COLO829 (cell line): Measurements from ENCODE around the gene C13orf46.

Experiments used
- DNase-seq: peaks from one replicate; pipeline ENCODE4 v3.0.0; 2012; ENCODE audit warnings: low spot score

Gene C13orf46

DNA sequence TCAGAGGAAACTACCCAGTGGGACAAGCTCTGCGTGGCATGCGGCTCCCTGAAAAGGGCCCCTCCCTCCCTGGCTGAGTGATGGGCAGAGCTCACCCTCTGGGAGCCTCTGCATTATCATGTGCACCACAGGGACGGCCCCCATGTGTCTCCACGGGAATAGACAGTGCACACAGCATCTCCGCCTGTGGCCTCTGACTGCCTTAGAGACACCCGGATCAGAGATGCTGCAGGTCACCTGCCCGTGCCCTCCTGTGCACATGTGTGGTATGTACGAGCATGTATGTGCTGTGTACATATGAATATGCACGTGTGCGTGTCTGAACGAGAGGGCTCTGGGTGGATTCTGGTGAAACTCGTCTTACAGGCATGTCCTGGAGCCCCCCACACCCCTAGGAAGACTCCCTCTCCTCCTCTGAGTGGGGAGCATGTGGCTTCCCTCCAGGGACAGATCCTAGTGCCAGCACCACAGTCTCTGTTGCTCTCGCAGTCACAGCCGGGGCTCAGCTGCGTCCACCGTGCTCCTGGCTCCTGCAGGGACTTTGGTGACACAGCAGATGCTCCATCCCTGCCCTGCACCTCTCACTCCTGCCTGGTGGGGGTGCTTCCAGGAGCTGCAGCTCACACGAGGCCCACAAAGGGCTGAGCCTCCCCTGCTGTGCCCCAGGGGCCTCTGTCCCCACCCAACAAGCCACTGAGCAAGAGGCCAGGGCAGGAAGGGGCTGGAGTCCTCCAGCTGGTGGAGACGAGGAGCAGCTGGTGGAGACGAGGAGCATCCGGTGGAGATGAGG, 19.6 kb downstream of the C13orf46 start:
- DNase-seq: no peak

DNA sequence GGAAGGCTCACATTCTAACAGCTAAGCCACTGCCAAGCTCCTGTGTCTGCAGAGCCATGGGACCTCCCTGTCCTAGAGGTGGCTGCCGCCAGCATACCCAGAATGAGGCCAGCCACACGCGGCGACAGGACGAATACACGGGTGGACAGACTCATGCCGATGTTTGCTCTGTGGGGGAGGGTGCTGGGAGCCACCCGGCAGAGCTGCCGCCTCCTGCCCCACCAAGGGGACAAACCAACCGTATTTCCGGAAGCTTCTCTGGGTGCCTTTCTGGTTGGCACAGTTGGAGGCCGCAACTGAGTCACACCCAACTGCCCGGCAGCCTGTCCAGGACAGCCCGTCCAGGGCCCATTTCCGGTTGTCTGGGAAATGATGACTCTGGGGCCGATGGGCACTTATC, 20.3 kb downstream of the C13orf46 start:
- DNase-seq: no peak

DNA sequence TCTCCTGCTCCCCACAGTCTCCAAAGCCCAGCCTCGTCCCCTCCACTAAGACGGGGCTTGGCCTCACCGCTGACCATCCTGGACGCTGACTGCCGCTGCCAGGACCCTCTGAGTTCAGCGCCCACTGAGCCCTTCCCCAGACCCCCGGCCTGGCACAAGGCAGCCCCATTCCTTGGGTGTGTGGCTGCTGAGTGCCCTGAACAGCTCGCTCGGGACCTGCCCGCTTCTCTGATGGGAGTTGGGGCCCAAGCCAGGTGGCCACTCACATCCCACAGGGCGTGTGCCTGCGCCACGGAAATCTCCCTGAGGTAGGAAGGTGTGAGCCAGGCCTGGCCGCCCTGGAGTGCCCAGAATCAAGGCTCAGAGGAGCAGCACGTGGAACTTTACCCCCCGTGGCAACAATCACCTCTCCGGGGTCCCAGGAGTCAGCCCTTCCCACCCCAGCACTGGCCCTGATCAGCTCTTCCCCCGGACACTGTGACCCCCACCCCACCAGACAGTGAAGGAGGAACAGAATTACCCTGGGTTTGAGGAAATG, 20.8 kb downstream of the C13orf46 start:
- DNase-seq: no peak

DNA sequence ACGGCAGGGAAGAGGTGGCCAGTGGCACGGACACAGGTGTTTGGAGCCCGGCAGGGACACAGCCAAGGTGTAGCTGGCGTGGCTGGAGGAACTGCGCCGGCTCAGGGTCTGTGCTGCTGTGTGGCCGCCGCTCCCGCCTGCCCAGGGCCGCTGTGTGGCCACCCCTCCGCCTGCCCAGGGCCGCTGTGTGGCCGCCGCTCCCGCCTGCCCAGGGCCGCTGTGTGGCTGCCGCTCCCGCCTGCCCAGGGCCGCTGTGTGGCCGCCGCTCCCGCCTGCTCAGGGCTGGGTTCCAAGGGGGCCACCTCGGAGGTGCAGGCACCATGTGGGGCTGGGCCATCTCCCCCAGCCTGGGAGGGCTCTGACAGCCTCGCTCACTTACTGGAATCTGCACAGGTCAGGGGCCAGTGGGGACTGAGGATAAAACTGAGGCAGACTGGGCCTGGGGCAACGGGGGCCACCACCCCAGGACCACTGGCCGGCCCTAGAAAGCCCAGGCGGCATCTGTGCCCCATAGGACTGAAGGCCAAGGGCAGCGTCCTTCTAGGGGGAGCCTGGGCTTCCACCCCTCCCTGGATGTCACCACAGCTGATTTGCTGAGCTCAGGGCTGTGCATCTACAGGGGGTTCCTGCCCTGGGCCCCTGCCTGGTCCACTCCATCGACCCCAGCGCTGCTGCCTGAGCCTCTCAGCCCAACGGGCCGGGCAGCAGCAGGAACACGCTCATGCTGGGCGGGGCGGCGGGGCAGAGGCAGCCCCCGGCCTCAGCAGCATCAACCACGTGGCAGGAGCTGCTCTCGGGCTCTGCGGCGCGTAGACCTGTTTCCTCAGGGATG, 21.5 kb downstream of the C13orf46 start:
- no peak for DNase-seq

DNA sequence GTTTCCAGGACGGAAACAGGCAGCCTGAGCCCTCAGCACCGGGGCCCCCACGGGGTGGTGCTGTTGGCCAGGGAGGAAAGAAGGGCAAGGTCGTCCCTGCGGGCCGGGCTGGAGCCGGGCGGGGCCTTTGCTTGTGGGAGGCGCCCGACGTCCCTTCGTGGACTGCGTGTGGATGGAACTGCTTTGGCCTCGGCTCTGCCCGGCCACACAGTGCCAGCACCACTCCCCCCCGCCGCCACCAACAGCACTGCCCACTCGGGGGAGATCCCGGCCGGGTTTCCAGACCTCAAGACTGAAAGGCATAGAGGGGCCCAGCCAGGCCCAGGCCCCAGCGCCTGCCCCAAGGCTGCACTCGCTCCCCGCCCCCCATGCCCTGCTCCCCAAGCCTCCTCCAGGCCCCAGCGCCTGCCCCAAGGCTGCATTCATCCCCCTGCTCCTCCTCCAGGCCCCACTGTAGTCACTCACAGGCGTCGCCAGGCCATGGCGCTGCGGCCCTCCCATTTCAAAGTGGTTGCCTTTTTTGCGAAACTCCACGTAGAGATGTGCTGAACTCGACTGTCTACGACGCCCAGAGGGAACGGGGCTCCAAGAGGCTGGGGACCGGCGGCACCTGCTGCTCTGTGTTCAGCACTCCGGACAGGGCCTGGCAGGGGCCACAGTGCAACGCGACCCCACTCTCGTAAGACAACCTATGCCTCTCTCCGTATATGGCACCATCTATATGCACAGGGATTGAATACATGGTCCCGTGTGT, 22.5 kb downstream of the C13orf46 start:
- no peak for DNase-seq

DNA sequence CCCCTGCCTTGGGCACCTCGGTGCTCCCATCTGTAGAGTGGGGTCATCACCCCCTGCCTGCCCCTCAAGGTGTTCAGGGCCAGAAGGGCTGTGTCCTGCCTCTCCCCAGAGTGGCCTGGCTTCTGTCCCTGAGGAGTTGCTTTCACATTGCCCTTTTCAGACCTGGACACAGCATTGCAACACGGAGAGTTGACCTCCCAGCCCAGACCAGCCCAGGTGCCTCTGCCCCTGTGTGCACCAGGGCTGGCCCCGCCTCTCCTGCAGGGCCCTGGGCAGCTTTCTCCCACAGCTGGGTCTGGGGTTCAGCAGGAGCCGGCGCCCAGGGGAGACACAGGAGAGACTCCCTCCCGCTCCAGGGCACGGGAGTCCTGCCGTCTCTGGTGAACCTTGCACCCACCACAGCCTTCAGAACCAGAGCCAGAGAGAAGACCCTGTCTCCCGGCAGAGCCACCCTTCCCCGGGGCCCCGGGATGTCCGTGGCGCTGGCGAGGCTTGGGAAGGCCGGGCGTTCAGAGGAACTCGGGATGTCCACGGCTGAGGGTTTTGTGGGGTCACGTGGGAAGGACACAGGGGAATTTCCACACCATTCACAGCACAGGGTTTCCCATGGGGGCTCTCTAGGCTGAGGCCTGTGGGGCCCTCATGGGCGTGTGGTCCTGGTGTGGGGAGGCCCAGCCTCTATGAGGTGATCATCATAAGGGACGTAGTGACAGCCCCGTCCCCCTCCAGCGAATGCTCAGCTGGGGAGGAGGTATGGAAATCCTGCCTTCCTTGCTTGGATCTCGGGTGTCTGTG, 23.2 kb downstream of the C13orf46 start:
- no peak for DNase-seq

DNA sequence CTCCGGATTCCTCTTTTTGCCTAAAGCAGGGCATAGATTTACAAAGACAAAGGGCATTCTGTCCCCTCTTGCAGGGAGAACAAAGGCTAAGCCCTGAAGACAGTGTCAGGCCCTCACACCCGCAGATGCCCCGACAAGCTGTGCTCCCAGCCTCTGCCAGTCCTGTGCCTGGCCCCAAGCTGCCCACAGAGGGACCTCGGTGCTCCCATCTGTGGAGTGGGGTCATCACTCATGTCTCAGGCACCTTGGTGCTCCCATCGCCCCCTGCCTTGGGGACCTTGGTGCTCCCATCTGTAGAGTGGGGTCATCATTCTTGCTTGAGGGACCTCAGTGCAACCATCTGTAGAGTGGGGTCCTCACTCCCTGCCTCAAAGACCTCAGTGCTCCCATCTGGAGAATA, 24.3 kb downstream of the C13orf46 start:
- no peak for DNase-seq

DNA sequence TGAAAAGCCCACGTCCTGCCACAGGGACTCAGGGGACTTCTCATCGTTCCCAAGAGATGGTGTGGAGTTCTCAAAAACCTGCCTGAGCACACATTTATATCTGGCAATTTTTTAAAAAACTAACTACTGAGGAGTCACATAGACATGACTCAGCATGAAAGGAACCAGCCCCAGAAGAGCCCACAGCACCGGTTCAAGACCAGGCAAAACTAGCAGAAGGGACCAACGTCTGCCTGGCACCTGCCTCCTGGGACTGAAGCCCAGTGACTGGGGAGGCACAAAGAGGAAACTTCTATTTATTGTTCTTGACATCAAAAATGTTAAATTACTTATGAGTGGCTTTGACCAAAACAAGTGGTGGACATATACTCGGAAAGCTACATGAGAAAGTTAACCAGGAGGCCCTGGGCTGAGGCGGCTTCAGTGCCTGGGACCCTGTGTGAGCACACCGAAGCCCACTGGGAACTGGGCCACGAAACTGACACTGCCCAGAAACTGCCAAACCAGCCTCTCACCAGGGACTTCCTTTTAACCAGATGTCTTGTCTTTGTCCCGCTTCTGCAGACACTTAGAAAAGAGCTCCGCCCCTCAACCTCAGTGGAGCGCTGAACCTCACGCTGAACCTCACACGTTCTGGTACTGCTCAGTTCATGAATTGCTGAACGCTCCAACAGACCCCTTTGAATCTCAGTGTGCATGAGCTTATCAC, 25.7 kb downstream of the C13orf46 start:
- no peak for DNase-seq

DNA sequence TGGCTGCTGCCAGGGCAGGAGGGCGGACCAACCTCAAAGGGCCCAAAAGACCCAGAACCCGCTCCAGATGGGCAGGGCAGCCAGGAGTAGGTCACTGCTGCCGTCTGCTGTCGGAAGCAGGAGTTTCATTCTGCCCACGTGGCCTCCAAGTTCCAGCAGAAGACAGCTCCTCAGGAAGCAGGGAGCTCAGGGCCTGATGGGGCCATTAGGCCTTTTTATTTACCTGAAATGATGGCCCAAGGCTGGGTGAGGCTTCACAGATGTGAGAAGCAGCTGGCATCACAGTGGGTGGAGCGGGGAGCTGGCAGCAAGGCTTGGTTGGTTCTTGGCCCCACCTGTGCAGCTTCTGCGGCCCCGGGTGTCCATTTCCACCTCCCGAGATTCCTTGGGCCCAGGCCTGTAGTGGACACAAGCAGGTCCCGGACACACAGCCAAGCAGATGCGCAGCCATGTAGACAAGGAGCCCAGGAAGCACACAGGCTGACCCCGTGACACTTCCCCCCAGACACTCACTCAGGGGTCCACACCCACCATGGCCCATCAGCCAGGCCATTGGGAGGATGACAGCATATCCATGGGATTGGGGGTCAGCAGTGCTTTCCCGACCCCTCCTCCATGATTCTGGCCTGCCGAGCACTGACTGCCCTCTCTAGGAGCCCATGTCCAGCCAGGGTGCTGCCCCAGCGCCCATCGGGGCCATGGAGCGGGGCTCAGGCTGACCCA, 26.4 kb downstream of the C13orf46 start:
- no peak for DNase-seq

DNA sequence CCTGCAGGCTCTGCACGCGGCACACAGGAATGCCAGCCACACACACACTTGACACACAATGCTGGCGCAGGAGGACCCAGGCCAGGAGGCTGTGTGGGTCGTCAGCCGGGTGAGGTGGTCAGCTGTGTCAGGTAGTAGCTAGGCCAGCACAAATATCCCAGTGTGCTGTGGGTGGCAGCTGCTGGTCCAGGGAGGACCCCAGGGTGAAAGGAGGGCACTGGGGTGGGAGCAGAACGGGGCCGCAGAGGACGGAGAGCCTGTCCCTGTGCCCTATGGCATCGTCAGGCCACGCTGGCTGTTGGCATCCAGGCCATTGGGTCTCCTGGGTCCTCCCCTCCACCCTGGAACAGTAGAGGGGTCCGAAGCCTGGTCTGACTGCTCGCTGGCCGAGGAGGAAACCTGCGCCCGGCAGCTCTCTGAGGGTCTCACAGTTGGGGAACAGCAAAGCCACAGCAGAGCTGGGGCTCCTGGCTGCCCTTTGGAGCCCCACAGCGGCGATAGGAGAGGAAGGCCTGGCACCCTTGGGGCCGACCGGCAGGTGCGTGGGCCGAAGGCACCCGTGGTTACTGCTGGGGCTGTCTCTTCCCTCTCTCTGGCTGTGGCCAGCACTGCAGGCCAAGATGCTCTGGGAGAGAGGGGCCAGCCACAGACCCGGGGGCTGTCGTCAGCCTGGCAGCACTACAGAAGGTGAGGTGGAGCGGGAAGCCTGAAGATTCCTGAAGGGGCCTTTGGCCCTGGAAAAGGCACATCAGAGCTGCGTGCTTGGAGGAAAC, 27.3 kb downstream of the C13orf46 start:
- no peak for DNase-seq

DNA sequence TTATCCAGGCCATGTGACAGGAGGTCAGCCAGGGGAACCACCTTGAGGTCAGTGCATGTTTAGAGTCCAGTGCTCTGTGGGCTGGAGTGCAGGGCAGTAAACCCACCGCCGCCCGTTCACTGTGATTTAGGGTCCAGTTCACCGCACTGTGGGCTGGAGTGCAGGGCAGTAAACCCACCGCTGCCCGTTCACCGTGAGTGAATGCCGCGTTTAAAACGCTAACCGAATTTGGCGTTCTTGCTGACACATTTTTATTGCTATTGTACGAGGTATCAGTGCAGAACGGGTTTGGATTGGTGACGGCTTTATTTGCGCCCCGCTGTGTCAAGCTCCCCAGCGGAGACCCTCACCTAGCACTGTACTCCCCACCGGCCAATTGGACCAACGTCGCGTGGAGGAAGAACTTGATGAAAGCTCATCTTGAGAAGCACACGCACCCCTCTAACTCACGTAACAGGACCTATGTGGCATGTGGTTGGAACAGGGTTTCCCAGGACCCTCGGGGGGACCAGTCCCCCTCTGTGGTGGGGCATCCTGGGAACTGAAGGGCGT, 27.9 kb downstream of the C13orf46 start:
- no peak for DNase-seq

DNA sequence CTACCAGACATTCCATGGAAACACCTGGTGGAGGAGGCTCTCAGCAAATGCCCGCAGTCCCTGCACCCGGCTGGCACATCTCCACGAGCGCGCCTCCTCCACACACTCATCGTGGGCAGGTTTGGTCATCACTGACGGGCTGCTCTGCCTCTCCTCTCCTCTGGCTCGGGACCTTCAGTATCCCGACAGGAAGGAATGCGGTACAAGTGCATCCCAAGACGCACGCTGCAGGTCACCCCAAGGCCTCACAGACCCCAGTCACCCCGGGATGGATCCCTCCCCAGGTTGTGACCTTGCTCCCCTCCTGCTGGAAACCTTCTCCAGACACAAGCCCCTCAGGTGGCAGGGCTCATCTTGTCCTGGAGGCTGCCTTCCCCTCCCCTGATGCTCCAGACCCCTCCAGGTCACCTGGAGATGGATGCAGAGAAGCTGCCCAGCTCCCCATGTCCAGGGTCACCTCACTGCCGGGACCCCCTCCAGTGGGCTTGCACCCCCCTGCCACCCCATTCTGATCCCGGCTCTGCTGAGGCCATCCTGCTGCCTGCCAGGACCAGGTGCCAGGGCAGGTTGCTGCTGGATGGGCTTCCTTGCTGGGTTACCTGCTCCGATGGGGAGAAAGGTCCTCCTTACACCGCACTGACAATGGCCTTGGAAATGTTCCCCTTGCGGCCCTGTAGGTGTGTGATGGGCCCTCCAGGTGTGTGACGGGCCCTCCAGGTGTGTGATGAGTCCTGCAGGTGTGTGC, 29.9 kb downstream of the C13orf46 start:
- DNase-seq: no peak

DNA sequence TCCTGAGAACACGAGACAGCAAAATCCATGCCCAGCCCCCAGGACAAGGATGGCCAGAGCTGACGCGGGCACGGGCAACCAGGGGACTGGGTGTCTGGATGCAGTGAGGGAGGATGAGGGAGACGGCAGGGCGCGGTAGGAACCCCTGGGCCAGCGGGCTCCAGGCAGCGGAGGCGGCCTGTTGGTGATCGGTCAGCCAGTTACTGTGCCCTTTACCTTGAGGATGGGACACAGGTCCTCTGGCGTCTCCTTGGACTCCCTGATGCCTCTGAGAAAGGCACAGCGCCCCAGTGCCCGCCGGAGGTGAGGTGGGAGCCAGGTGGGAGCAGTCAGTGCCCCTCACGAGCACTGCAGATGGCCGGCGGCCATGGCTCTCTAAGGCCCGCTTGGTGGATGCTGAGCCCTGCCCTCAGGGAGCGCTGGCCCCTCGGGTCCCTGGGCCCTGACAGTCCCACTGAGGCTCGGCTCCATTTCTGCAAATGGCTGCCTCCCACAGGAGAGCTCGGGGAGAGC, 31.2 kb downstream of the C13orf46 start:
- no peak for DNase-seq

DNA sequence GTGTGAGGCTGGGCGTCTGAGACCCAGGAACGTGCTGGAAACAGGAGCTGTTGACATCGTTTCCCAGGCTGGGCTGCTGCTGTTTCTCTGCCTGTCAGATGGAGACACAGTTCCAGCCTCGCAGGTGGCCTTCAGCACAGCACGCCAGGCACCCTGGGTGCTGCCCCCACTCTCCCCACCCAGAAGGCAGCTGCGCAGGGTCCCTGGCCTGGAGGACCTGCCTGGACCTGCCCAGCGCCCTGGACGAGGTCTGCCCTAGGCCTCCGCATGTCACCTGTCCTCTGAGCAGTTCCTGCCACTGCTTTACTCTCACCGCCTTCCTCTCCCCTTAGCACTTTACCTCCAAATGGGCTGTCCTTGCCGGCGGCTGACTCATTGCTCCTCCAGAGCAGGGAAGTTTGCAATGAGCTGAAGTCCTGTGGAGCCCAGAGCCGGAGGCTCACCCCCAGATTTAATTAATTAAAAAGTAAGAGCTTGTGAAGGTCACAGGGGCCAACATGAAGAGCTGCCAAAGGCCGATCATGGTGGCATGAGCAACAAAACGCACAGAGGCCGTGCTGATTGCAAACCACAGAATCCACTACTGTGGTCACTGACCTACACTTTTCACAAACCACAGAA, 32.2 kb downstream of the C13orf46 start:
- no peak for DNase-seq

DNA sequence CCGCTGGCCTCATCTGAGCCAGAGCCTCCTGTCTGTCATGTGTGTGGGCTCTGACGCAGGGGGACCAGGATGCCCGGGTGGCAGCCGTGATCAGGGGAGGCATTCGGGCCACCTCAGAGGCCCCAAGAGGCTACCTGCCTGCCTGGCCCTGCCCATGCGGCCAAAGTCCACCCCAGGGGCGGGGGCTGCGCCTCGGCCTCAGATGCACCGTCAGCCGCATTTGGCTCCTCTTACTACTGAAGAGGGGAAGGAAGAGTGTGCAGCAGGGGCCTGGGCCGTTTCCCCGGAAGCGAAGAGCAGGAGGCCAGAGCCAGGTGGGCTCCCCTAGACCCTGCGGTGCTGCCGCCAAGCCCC, 34.0 kb downstream of the C13orf46 start:
- no peak for DNase-seq

DNA sequence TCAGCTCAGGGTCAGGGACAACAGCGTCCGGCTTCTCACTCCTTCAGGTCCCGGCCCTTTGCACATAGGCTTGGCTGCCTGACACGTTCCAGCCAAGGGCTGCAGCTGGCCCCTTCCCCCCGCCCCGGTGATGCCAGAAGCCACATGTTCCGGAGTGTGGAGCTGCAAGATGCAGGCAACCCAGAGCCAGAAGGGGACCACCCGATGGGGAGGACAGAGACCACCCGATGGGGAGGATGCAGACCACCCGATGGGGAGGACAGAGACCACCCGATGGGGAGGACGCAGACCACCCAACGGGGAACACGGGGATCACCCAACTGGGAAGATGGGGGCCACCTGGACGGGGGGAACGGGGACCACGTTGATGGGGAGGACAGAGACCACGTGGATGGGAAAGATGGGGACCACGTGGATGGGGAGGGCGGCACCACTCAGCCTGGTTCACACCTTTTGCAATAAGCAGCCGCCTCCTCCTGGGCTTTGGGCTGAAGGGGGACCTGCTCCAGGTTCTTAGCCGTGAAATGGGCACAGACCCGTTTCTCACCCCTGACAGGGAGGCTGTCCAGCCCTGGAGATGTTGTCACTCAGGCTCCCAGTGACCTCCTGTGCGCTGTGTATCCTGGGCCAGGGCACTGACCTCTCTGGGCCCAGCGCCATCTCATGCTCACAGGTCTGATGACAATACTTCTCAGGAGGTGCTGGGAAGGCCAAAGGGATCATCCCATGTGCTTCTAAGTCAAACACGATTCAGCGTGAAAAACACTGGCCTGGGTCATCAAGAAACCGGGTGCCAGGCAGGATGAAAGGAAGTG, 34.5 kb downstream of the C13orf46 start:
- DNase-seq: no peak

DNA sequence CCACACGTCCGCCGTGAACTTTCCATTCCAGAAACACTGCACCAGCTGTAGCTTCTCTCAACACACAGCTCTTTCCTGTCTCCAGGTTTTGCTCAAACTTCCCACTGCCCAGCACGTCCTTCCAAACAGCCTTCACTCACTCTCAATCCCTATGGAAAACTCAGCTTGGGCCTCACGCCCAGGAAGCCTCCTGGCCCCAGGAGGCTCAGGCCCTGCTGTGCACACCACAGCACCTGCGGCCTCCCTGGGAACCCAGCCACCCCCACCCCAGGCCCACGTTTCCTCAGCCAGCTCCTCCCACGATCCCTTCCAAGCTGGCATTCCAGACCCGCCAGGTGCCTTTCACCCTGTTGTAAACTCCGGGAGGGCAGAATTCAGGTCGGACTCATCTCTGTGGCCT, 35.2 kb downstream of the C13orf46 start:
- no peak for DNase-seq
